Measurements from ENCODE around the gene ATG16L2.

DNA sequence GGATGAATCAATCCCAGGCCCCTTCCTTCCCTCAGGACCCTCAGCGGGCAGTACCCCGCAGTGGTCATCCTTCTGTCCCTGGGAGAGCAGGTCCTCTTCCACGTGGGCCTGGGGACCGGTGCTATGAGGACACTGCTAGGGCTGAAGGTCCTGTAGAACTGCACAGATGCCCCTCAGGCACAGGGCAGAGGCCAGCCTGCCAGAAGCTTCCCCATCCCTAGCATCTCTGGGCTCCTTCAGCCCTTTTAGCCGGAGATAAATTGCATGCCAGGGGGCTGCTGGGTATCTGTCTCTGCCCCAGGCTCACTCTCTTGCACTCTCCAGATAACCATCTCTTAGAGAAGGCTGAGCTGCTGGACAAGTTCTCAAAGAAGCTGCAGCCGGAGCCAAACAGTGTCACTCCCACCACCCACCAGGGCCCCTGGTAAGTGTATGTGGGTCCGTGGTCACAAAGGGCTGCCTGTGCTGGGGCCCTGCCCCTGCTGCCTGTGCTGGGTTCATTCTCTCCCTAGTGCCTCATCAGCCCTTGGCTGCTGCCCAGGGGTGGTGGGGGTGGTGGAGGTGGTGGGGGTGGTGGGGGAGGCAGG lies 2.3 kb downstream of the ATG16L2 start:
- no peak for TF ChIP-seq POLR2A (IDR thresholded peaks at IDR 0.05; ENCODE audit: low read length)
- no peak for TF ChIP-seq GATA1 (IDR thresholded peaks at IDR 0.05; ENCODE audit: low read depth, low read length)

All from erythroblast (primary cell).